ENCODE results near the gene MAN2B1. TPM values are rescaled to one million over a fixed set of nuclear protein-coding genes. Genes with fewer than 3 reads are reported as not detected.

The MAN2B1 gene
- total RNA-seq, 2 experiments from 2014 or later = 95.9 to 109 TPM

DNA sequence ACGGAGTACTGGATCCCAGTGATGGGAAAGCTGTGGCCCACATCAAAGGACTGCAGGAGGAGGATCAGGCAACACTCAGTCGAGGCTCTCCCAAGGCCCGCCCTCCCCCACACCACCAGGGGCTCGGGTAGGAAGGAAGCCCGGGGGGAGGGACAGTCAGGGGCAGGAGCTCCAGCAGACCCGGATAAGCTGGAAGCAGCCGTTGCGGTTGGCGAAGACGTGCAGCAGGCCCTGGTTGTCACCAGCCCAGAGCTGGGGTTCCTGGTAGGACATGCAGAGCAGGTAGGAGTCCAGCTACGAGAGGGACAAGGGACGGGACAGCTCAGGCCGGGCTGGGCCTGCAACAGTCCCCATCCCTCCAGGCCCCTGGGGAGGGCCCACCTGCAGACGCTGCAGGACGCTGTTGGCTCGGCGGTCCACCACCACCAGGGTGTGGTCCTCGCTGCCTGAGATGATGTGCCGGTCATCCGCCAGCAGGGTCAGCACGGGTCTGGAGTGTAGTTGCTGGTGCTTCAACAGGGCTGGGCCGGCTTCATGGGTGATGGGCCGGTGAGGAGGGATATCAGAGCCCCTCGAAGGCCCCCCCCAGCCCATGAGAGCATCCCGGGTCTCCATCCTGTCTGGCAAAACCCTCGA is 23.2 kb upstream of the MAN2B1 start:
- POLR2A ChIA-PET = no interaction called here
- no peaks in the 10 kb centered on the region for H3K36me3 Mint-ChIP-seq (ENCODE audit: low read depth)
- Histone ChIP-seq H3K36me3 (ENCODE audit: insufficient read depth, low read length) (peaks cover 2% of the 10 kb centered on the region), H3K4me3 (ENCODE audit: low read length) (no peak overlapping the region), H3K27me3 (ENCODE audit: control insufficient read depth in 1 of 2, insufficient read depth in 2 of 2, low read length in 2 of 2) (no peaks in the 10 kb centered on the region), H3K27ac (ENCODE audit: low read depth in 1 of 2, low read length in 2 of 2) (no peak overlapping the region), H3K9me3 (ENCODE audit: control insufficient read depth in 1 of 2, insufficient read depth in 1 of 2, low read length in 2 of 2) (no peaks in the 10 kb centered on the region), H3K4me1 (ENCODE audit: insufficient read depth, low read length) (no peaks in the 10 kb centered on the region)
- no peak for TF ChIP-seq CTCF (IDR thresholded peaks at IDR 0.05)
- CTCF ChIA-PET = no interaction called here
- H3K4me1 Mint-ChIP-seq (ENCODE audit: low read depth) = no peaks in the 10 kb centered on the region
- H3K9me3 Mint-ChIP-seq = no peaks in the 10 kb centered on the region
- H3K27ac Mint-ChIP-seq = no peak overlapping the region
- no peak for ATAC-seq (ENCODE audit: poor library complexity)
- DNase-seq = peak in 1 of 14 experiments; percentile 21
- H3K4me3 Mint-ChIP-seq = no peak overlapping the region
- no peaks in the 10 kb centered on the region for H3K27me3 Mint-ChIP-seq
- intact Hi-C loops (cut with DNase I, micrococcal nuclease) = loop anchor here in 1 of 2 experiments (10.0 kb wide), 1 partner anchor 1185 kb away; the partner anchor contains the start of gene ZNF653

DNA sequence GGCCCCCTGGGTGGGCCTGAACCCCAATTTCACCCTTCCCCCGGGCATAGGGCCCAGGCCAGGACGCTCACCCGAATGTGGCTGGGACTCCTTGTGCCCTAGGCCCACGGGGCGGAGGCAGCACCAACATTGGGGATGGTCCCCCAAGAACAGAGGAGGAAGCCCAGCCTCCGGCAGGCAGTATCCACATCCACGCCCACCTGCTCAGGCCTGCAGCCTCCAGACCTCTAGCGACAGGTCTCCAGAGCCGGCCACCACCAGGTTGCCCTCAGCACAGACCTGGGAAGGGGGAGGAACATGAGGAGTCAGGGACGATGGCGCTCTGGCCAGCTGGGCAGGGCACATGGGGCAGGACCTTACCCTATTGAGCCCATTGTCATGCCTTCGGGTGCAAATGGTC is 22.5 kb upstream of the MAN2B1 start:
- POLR2A ChIA-PET = no interaction called here
- Mint-ChIP-seq H3K4me3 (no peak overlapping the region), H3K27me3 (no peaks in the 10 kb centered on the region), H3K9me3 (no peaks in the 10 kb centered on the region), H3K4me1 (ENCODE audit: low read depth) (no peaks in the 10 kb centered on the region), H3K36me3 (ENCODE audit: low read depth) (no peaks in the 10 kb centered on the region), H3K27ac (no peak overlapping the region)
- no peaks in the 10 kb centered on the region for H3K27me3 ChIP-seq (ENCODE audit: control insufficient read depth in 1 of 2, insufficient read depth in 2 of 2, low read length in 2 of 2)
- no peak overlapping the region for H3K27ac ChIP-seq (ENCODE audit: low read depth in 1 of 2, low read length in 2 of 2)
- intact Hi-C loops (cut with DNase I, micrococcal nuclease) = no loop called here
- no peaks in the 10 kb centered on the region for H3K4me1 ChIP-seq (ENCODE audit: insufficient read depth, low read length)
- DNase-seq (no peak), ATAC-seq (ENCODE audit: poor library complexity) (no peak)
- CTCF ChIA-PET = no interaction called here
- H3K4me3 ChIP-seq (ENCODE audit: low read length) = no peak overlapping the region
- peaks cover 2% of the 10 kb centered on the region for H3K36me3 ChIP-seq (ENCODE audit: insufficient read depth, low read length)
- no peak for TF ChIP-seq CTCF (IDR thresholded peaks at IDR 0.05)
- no peaks in the 10 kb centered on the region for H3K9me3 ChIP-seq (ENCODE audit: control insufficient read depth in 1 of 2, insufficient read depth in 1 of 2, low read length in 2 of 2)

- Mint-ChIP-seq H3K4me3 (no peak within 1 kb of the TSS), H3K27me3 (no peaks in the 10 kb centered on the region), H3K4me1 (ENCODE audit: low read depth) (no peaks in the 10 kb centered on the region), H3K9me3 (no peaks in the 10 kb centered on the region), H3K27ac (no peak within 1 kb of the TSS), H3K36me3 (ENCODE audit: low read depth) (no peaks in the 10 kb centered on the region)
- ChIA-PET POLR2A (no interaction called here), CTCF (no interaction called here)
- H3K4me1 ChIP-seq (ENCODE audit: insufficient read depth, low read length) = no peaks in the 10 kb centered on the region
- intact Hi-C loops (cut with DNase I, micrococcal nuclease) = no loop called here
- ATAC-seq (ENCODE audit: poor library complexity) (no peak), DNase-seq (no peak)
- H3K9me3 ChIP-seq (ENCODE audit: control insufficient read depth in 1 of 2, insufficient read depth in 1 of 2, low read length in 2 of 2) = no peaks in the 10 kb centered on the region
- no peaks in the 10 kb centered on the region for H3K36me3 ChIP-seq (ENCODE audit: insufficient read depth, low read length)
- no peak within 1 kb of the TSS for H3K27ac ChIP-seq (ENCODE audit: low read depth in 1 of 2, low read length in 2 of 2)
- no peak for TF ChIP-seq CTCF (IDR thresholded peaks at IDR 0.05)
- no peaks in the 10 kb centered on the region for H3K27me3 ChIP-seq (ENCODE audit: control insufficient read depth in 1 of 2, insufficient read depth in 2 of 2, low read length in 2 of 2)
- H3K4me3 ChIP-seq (ENCODE audit: low read length) = no peak within 1 kb of the TSS
Observed at GRCh38 chr19:12687496-12688196, 21.1 kb upstream of the MAN2B1 start, which contains the start of gene GNG14. TSS of gene GNG14 (plus strand) at chr19:12687998. CDS start at chr19:12688049, 51 bp downstream.

All from CD4-positive, alpha-beta T cell (primary cell).